ENCODE results near the gene TRPV3. TPM values are rescaled to one million over a fixed set of nuclear protein-coding genes. Genes with fewer than 3 reads are reported as not detected.

TRPV3 gene
- total and polyA plus RNA-seq, 4 donors = 0.04 to 0.38 (median 0.26) TPM

DNA sequence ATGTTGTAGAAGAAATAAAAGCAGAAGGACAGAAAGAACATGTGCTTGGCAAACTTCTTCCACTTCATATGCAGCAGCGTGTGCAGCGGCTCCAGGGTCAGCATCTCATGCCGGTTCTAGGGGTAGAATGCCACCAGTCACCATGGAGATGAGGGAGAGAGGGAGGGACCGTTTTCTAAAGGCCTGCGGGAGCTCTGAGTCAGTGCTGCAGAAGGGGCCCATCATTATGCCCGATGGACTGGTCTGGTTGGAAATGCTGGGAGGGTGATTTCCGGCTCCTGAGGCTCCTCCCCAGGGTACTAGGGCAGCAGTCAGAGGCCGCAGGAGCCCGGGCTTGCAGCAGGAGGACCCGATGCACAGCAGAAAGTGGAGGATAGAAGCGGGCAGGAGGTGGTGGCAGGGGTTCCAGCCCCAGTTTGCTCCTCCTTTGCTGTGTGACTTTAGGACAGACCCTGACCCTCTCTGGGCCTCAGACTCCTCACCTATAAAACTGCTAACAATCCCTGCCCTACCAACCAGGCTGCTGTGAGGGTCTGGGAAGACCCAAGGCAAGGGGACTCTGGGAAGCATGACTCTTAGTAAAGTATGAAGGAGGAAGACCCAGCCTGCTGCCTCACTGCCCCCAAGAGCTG is 28.6 kb downstream of the TRPV3 start:
- no peak for TF ChIP-seq YY1 (IDR thresholded peaks at IDR 0.05)
- no peak for TF ChIP-seq ZBTB33 (IDR thresholded peaks at IDR 0.05)
- TF ChIP-seq FOXA1 (IDR thresholded peaks at IDR 0.05) = no peak
- no peak for TF ChIP-seq HNF4G (IDR thresholded peaks at IDR 0.05)
- TF ChIP-seq HNF4A (conservative IDR thresholded peaks at IDR 0.05) = no peak
- TF ChIP-seq, protein P1, sequence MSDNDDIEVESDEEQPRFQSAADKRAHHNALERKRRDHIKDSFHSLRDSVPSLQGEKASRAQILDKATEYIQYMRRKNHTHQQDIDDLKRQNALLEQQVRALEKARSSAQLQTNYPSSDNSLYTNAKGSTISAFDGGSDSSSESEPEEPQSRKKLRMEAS (IDR thresholded peaks at IDR 0.05) = no peak
- TF ChIP-seq RAD21 (IDR thresholded peaks at IDR 0.05) = no peak
- TF ChIP-seq SP1 (IDR thresholded peaks at IDR 0.05) = no peak
- no peak for TF ChIP-seq EGR1 (IDR thresholded peaks at IDR 0.05; ENCODE audit: low read depth in 2 of 2)
- TF ChIP-seq, protein P2, sequence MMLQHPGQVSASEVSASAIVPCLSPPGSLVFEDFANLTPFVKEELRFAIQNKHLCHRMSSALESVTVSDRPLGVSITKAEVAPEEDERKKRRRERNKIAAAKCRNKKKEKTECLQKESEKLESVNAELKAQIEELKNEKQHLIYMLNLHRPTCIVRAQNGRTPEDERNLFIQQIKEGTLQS (IDR thresholded peaks at IDR 0.05) = no peak
- TF ChIP-seq JUND (IDR thresholded peaks at IDR 0.05) = no peak
- 71% methylated on average over 11 of the region's 11 CpGs for WGBS
- Histone ChIP-seq H3K27me3 (ENCODE audit: control insufficient read depth in 4 of 4, insufficient read depth in 4 of 4, low read length in 3 of 4) (no peaks in the 10 kb centered on the region), H3K36me3 (ENCODE audit: control insufficient read depth in 4 of 4, insufficient read depth in 3 of 4, low read depth in 1 of 4, low read length in 3 of 4) (no peaks in the 10 kb centered on the region), H3K9ac (ENCODE audit: low read depth in 1 of 2, low read length in 2 of 2) (no peak overlapping the region), H3K27ac (ENCODE audit: low read depth in 1 of 2, low read length in 2 of 2) (no peak overlapping the region), H3K4me3 (ENCODE audit: low read depth in 1 of 3, low read length in 3 of 3) (no peak overlapping the region), H3K9me3 (ENCODE audit: control insufficient read depth in 4 of 4, low read length in 3 of 4) (no peaks in the 10 kb centered on the region), H3K4me1 (ENCODE audit: control insufficient read depth in 4 of 4, insufficient read depth in 4 of 4, low read length in 3 of 4) (peaks cover 0 to 2% (median 0%) of the 10 kb centered on the region in 4 donors)
- DNase-seq (ENCODE audit: low spot score) = no peak

- peaks cover 0 to 2% (median 0%) of the 10 kb centered on the region in 4 donors for H3K4me1 ChIP-seq (ENCODE audit: control insufficient read depth in 4 of 4, insufficient read depth in 4 of 4, low read length in 3 of 4)
- no peaks in the 10 kb centered on the region for H3K27me3 ChIP-seq (ENCODE audit: control insufficient read depth in 4 of 4, insufficient read depth in 4 of 4, low read length in 3 of 4)
- H3K9ac ChIP-seq (ENCODE audit: low read depth in 1 of 2, low read length in 2 of 2) = no peak overlapping the region
- no peak for DNase-seq (ENCODE audit: low spot score)
- no peak overlapping the region for H3K4me3 ChIP-seq (ENCODE audit: low read depth in 1 of 3, low read length in 3 of 3)
- 74% methylated on average over 14 of the region's 14 CpGs for WGBS
- no peak overlapping the region for H3K27ac ChIP-seq (ENCODE audit: low read depth in 1 of 2, low read length in 2 of 2)
- no peaks in the 10 kb centered on the region for H3K36me3 ChIP-seq (ENCODE audit: control insufficient read depth in 4 of 4, insufficient read depth in 3 of 4, low read depth in 1 of 4, low read length in 3 of 4)
- no peaks in the 10 kb centered on the region for H3K9me3 ChIP-seq (ENCODE audit: control insufficient read depth in 4 of 4, low read length in 3 of 4)
- TF ChIP-seq, protein P2 (IDR thresholded peaks at IDR 0.05) = no peak
- TF ChIP-seq HNF4A (conservative IDR thresholded peaks at IDR 0.05) = no peak
- TF ChIP-seq SP1 (IDR thresholded peaks at IDR 0.05) = no peak
- no peak for TF ChIP-seq HNF4G (IDR thresholded peaks at IDR 0.05)
- no peak for TF ChIP-seq GABPA (IDR thresholded peaks at IDR 0.05 in 1 of 2, conservative IDR thresholded peaks at IDR 0.05 in 1 of 2)
- no peak for TF ChIP-seq TAF1 (conservative IDR thresholded peaks at IDR 0.05)
- no peak for TF ChIP-seq JUND (IDR thresholded peaks at IDR 0.05)
- TF ChIP-seq, protein P1 (IDR thresholded peaks at IDR 0.05) = no peak
- no peak for TF ChIP-seq NR2F2 (IDR thresholded peaks at IDR 0.05)
- TF ChIP-seq EGR1 (IDR thresholded peaks at IDR 0.05; ENCODE audit: low read depth in 2 of 2) = no peak
Observed at GRCh38 chr17:3528403-3528851, 29.2 kb downstream of the TRPV3 start.

DNA sequence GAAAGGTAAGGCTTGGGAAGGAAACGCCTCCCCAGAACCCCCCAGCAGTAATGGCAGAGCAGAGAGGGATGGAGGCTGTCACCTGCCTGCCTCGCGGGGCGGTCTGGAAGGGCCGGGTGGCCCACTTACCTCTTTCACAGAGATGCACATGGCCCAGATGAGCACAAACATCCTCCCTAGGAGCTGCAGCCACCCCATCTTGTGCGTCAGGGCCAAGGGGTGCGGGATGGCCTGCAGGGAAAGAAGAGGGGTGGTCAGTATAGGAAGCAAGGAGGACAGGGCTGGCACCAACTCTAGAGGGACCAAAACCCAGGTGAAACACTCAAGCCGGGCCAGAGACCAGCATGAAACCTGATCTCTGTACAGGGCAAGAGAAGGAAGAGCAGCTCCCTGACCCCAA is 29.7 kb downstream of the TRPV3 start:
- H3K4me3 ChIP-seq (ENCODE audit: low read depth in 1 of 3, low read length in 3 of 3) = no peak overlapping the region
- no peak for DNase-seq (ENCODE audit: low spot score)
- 92% methylated on average over 8 of the region's 8 CpGs for WGBS
- no peaks in the 10 kb centered on the region for H3K9me3 ChIP-seq (ENCODE audit: control insufficient read depth in 4 of 4, low read length in 3 of 4)
- no peak overlapping the region for H3K9ac ChIP-seq (ENCODE audit: low read depth in 1 of 2, low read length in 2 of 2)
- no peaks in the 10 kb centered on the region for H3K36me3 ChIP-seq (ENCODE audit: control insufficient read depth in 4 of 4, insufficient read depth in 3 of 4, low read depth in 1 of 4, low read length in 3 of 4)
- peaks cover 0 to 2% (median 0%) of the 10 kb centered on the region in 4 donors for H3K4me1 ChIP-seq (ENCODE audit: control insufficient read depth in 4 of 4, insufficient read depth in 4 of 4, low read length in 3 of 4)
- TF ChIP-seq EGR1 (IDR thresholded peaks at IDR 0.05; ENCODE audit: low read depth in 2 of 2) = no peak
- TF ChIP-seq GABPA (IDR thresholded peaks at IDR 0.05 in 1 of 2, conservative IDR thresholded peaks at IDR 0.05 in 1 of 2) = no peak
- no peak for TF ChIP-seq NR2F2 (IDR thresholded peaks at IDR 0.05)
- no peak for TF ChIP-seq JUND (IDR thresholded peaks at IDR 0.05)
- TF ChIP-seq HNF4G (IDR thresholded peaks at IDR 0.05) = no peak
- TF ChIP-seq TAF1 (conservative IDR thresholded peaks at IDR 0.05) = no peak
- TF ChIP-seq FOXA2 (IDR thresholded peaks at IDR 0.05) = no peak
- no peak for TF ChIP-seq ZBTB33 (IDR thresholded peaks at IDR 0.05)
- no peak for TF ChIP-seq RXRA (IDR thresholded peaks at IDR 0.05)
- no peak for TF ChIP-seq YY1 (IDR thresholded peaks at IDR 0.05)
- no peaks in the 10 kb centered on the region for H3K27me3 ChIP-seq (ENCODE audit: control insufficient read depth in 4 of 4, insufficient read depth in 4 of 4, low read length in 3 of 4)
- H3K27ac ChIP-seq (ENCODE audit: low read depth in 1 of 2, low read length in 2 of 2) = no peak overlapping the region
